GM21576 (cell line): Measurements from ENCODE around the gene CCDC188.

Experiments used
- ATAC-seq: cut with Tn5 transposase; IDR thresholded peaks from one replicate; pipeline ENCODE4 v1.9.1; 2021; ENCODE audit warnings: mild to moderate bottlenecking, moderate library complexity; ENCODE audit not compliant: unreplicated experiment

CCDC188 gene

DNA sequence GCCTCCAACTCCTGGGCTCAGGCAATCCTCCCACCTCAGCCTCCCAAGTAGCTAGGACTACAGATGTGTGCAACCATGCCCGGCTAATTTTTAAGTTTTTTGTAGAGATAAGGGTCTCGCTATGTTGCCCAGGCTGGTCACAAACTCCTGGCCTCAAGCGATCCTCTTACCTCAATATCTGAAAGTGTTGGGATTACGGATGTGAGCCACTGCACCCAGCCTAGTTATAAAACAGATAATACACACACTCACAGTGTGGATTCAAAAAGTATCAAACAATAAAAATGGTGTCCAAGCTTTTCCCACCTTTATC lies 377 bp upstream of the CCDC188 start:
- no peak for ATAC-seq

DNA sequence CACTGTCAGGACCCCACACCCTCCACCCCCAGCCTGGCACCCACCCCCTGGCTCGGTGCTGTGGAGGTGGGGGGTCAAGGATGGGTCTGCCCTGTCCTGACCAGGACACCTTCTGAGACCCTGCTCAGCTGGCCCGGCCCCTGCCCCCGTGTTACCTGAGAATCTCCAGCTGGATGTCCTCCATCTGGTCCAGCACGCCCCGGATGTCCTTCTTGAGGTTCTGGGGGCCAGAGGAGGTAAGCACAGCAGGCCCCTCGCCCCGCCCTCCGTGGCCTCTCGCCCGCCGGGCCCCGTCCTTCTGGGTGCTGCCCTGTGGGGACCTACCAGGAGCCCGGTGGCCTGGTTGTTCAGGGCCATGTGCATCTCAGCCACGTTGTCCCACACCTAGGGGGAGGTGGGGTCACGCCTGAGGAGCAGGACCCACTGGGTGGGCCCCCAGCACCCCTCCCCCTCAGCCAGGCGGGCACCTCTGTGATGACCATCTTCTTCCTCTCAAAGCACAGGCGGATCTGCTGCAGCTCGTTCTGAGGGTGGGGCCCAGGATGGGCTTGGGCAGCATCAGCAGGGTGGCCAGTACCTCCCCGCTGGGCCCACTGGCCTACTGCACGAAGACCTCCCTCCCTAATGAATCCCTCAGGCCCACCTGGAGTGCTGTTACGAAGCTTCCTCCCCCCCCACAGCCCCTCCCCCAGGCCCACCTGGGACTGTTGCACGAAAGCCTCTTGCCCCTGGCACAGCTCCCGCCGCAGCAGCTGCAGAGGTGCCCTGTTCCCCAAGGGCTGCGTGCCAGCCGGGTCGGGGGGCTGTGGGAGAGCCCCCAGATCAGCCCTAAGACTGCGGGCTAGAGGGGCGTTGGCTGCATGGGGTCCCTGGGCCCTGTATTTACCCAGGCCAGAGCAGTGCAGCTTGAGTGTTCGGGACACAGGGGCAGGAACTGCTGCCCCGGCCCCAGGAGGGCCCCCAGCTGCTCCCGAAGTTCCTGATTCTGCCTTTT lies 1.3 kb downstream of the CCDC188 start:
- ATAC-seq, result no peak

DNA sequence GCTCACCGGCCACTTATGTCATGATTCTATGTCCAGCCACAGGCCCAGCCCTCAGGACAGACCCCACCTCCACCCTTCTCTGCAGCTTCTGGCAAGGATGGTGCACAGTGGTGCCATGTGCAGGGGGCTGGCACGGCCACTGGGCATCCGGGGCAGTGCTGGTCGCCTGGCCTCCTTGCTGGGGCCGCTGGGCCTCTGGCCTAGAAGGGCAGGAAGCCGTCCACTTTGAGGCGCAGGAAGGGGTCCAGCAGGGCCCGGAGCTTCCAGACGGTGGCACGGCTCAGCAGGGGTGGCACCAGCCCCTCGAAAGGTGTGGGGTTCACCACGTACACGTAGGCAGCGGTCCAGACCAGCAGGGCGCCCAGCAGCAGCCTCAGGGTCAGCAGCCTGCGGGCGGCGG lies 2.4 kb downstream of the CCDC188 start:
- no peak for ATAC-seq

GRCh38 chr22:20147237-20147988 lies 3.4 kb downstream of the CCDC188 start:
- ATAC-seq, result no peak

DNA sequence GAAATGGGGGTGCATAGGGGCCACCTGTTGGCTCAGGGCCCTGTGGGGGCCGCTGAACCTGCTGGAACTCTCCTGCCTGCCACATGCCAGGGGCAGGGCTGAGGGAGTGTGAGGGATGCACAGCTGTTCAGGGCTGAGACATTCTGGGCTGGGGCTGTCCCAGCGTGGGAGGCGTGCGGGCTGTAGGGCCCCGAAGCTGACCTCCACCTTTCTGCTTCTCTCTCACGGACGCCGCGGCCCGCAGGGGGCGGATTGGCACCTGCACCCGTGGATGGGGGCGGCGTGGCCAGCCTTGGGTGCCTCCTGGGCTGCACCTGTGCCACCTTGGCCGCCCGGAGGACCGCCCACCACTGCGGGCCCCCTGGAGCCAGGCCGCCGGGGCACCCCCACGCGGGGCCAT lies 4.1 kb downstream of the CCDC188 start:
- no peak for ATAC-seq

- ATAC-seq, result no peak
These were observed 5.0 kb downstream of the CCDC188 start for GRCh38 chr22:20145832-20146223.

- no peak for ATAC-seq
These were observed 5.5 kb downstream of the CCDC188 start for GRCh38 chr22:20145206-20145831.

DNA sequence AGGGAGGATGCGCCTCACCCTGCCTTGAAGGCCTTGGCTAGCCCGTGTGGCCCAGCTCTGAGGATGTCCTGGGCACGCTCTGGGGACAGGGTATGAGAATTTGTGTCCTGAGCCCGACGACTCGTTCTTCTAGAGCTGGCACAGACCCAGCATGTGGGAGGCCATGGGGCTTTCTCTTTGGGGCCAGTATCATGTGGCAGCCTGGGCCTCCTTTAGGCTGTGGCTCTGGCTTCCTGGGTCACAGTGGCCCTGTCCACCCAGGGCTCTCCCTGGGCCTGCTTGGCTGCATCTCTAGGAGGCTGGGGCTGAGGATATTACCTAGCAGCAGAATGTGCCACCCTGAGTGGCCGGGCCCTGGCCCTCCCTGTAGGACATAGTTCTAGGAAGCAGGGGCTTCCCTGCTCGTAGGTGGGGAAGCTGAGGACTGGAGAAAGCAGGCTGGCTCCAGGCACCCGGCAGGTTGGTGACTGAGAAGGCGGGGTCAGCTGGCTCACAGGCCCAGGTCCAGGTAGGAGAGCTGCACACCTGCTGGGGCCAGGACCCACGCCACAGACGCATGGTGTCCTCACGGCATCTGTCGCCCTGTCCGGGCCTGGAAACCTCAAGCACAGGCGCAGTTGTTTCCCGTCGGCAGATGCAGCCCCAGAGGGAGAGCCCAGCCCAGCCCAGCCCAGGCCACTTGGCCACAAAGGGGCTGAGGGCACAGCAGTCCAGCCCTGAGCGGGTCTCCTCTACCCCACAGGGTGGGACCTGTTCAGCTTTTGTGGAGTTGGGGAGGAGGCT lies 6.8 kb downstream of the CCDC188 start:
- no peak for ATAC-seq

GRCh38 chr22:20142711-20143621 lies 7.9 kb downstream of the CCDC188 start:
- no peak for ATAC-seq

GRCh38 chr22:20141186-20142077 lies 9.4 kb downstream of the CCDC188 start:
- ATAC-seq, result no peak

DNA sequence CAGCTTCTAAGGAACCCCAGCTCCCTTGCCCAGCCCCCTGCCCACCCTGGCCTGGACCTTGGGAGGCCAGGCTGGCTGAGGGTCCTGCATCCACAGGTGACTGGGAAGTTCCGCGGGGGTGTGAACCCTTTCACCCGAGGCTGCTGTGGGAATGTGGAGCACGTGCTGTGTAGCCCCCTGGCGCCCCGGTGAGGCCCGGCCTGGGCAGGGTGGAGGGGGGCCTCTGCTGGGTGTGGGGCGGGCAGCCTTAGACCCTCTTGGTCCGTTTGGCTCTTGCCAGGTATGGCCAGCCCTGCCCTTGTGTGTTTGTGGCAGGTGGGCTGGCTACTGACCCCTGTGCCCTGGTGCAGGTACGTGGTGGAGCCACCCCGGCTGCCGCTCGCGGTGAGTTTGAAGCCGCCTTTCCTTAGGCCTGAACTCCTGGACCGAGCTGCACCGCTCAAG lies 10.3 kb downstream of the CCDC188 start:
- no peak for ATAC-seq

GRCh38 chr22:20140107-20140445 lies 10.8 kb downstream of the CCDC188 start:
- no peak for ATAC-seq

GRCh38 chr22:20139391-20140106 lies 11.3 kb downstream of the CCDC188 start:
- no peak for ATAC-seq

DNA sequence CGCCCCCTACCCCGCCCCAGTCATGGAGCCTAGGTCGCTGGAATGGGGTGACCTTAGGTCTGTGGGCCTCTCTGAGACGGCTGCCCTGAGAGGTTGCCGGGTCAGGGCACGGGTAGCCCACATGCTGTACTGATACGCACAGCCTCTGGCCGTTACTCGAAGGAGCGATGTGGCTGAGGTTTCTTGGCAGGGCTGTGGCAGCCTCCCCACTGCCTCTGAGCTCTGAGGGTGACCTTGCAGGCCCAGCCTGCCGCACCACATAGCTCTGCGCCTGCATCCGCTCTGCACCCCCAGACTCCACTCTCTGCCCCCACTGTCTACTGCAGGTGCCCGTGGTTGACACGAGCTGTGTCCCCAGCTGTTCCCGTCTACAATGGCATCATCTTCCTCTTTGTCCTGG lies 12.0 kb downstream of the CCDC188 start:
- no peak for ATAC-seq

GRCh38 chr22:20138417-20138738 lies 12.5 kb downstream of the CCDC188 start:
- no peak for ATAC-seq

DNA sequence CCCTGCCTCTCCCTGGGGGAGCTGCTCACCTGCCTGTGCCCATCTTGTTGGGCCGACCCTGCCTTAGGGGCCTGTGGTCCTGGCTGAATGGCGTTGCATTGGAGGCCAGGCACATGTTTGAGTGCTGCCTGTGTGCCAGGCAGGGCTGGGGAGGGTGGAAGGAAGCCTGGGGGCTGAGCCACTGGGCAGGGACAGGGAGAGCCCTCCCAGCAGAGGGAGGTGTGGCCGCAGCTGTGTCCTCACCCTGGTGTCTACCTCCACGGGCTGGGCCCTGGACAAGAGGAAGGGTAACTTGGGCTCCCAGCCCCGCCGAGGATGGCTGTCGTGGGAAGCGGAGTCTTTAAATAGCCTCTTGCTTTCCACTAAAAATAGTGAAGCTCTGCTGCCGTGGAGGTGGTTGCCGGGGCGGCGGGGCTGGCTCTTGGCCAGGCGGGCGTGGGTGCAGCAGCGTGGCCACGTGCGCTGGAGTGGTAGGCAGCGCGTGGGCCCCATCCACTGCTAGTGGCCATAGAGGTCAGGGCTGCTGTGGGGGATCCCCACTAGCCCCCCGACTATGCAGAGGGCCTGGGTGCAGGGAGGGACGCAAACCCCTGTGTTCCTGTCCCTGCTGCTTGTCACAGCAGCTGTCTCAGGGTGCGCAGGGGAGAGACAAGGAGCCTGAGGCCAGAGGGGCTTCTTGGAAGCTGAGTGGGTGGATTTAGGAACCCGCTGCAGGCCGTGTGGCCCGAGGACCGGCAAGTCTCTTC lies 13.0 kb downstream of the CCDC188 start:
- ATAC-seq, result no peak

DNA sequence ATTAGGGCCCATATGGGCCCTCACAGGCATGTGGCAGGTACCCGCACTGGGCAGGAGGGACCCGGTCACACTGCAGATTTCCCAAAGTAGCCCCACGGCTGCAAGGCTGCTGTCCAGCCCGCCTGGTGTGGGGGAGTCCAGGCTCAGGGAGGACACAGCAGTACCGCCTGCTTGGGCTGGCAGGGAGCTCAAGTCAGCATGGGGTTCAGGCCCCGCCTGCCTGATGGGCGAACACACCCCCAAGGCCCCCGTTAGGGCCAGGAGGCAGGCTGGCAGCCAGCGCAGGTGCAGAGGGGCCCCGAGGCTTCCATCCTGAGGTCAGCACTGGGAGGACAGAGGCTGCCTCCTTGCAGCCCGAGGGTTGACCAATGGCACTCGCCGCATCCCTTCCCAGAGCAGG lies 13.7 kb downstream of the CCDC188 start:
- no peak for ATAC-seq

GRCh38 chr22:20136603-20136873 lies 14.3 kb downstream of the CCDC188 start:
- ATAC-seq, result no peak
